Esophagus squamous epithelium (tissue), 4 donors: ENCODE measurements around the gene MRPS7.

Source experiments
- CTCF ChIP-seq, 6 experiments: fragments of 450-650 bp in 4 of 6; fragments of 200-600 bp in 2 of 6; sonication (generic) in 2 of 6; IDR thresholded peaks; one replicate each; pipeline ENCODE4 v1.5.1; 2016 to 2019; ENCODE audit warnings: antibody characterized with exemption in 6 of 6, mild to moderate bottlenecking in 4 of 6, moderate library complexity in 4 of 6
- POLR2A ChIP-seq, 4 donors: fragments of 450-650 bp; IDR thresholded peaks; one replicate each; pipeline ENCODE4 v1.6.1; 2017; ENCODE audit warnings: antibody characterized with exemption in 4 of 4, mild to moderate bottlenecking in 4 of 4, moderate library complexity in 3 of 4

- TF ChIP-seq CTCF (IDR thresholded peaks at IDR 0.05) (no peak), POLR2A (IDR thresholded peaks at IDR 0.05) (no peak)
Observed at GRCh38 chr17:75287221-75287620, 25.5 kb downstream of the MRPS7 start.
